Measurements from ENCODE around the gene RBM26.
"Not testable (repeated sequence)": the region's sequence is repeated elsewhere in the genome, so short reads cannot be mapped to it uniquely, and the experiment has no call there.

Gene RBM26

GRCh38 chr13:79386125-79386826 is 19.8 kb downstream of the RBM26 start:
- FAIRE-seq: no peak

DNA sequence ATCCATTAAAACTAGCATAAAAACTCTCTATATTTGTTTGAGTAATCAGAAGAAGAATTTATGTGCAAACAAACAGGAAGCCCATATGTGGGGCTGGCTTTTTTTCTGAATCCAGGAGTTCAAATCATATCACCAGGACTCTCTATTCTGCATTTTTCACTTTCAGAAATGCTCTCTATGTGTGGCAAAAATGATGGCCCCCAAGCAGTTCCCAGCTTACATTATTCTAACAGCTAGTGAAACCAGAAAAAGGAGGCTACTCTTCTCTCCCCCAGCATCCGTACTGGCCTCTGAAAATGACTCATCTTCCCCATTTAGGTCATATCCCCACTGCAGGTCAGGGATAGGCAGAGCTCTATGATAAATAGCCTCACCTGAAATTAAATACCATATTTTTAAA is 20.4 kb downstream of the RBM26 start:
- no peak for FAIRE-seq

DNA sequence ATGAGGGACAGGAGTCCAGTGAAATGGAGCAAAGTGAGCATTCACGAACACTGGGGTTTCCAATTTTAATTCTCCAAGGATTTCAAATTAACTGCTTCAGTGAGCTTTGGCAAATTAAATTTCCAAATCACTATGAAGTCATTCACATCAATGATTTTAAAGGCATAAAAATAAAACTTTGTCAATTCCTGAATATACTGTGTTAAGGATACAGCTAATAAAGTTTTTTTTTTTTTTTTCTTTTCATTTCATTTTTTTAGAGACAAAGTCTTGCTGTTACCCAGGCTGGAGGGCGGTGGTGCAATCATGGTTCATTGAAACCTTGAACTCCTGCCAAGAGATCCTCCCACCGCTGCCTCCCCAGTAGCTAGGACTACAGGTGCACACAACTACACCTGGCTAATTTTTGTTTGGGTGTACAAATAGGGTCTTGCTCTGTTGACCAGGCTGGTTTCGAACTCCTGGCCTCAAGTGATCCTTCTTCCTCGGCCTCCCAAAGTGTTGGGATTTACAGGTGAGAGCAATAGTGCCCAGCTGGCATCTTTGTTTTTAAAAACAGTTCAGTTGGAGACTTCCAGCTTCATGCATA is 21.9 kb downstream of the RBM26 start:
- no peak for FAIRE-seq

- FAIRE-seq: no peak
These were observed 23.3 kb downstream of the RBM26 start for GRCh38 chr13:79382545-79383275.

DNA sequence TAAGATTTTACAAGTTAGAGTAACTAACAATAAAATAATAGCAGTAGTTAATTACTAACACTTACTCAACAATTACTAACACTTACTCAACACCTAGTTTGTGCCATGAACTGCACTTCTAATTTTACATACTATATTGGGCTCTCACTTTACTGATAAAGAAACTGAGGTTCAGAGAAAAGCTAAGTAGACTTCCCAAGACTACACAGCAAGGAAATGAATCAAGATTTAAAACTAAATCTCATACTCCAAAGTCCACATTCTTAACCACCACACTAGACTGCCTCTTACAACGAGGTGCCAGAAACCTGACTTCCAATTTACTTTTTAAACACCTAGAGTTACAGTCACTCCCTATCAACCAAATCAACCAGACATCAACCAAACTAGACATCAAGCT is 25.1 kb downstream of the RBM26 start:
- FAIRE-seq: no peak

GRCh38 chr13:79379274-79379673 is 26.8 kb downstream of the RBM26 start:
- FAIRE-seq: no peak

GRCh38 chr13:79376843-79377242 is 29.2 kb downstream of the RBM26 start:
- no peak for FAIRE-seq

DNA sequence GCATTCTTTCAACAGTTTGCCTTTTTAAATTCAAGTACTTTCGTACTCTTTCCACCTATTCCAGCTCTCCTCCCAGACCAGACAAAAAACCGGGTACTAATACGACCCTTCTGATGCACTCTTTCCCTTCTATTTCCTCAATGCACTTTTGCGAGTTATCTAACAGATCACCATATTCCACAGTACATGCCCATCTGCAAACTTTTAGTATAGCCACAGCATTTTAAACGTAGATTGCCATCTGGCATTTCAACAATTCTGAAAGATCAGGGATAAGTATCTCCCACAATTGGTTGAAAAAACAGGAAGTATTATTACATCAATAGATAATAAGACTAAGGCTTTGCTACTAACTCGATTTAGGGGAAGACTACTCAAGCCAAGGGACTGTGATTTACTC is 31.5 kb downstream of the RBM26 start:
- no peak for FAIRE-seq

DNA sequence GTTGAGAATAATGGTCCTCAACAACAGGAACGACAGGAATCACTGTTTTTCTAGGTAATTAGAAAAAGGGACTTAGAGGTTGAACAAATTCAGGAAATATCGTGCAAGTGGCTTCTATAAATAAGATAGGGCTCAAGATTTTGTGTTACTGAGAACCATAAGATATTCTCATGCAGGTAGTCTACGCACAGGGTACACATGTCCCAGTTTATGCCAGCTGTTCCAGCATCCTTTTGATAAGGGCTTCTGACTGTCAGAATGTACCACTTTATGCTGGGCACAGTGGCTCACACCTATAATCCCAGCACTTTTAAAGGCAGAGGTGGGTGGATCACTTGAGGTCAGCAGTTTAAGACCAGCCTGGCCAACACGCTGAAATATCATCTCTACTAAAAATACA is 32.1 kb downstream of the RBM26 start:
- FAIRE-seq: no peak

GRCh38 chr13:79369226-79369625 is 36.8 kb downstream of the RBM26 start:
- no peak for FAIRE-seq

DNA sequence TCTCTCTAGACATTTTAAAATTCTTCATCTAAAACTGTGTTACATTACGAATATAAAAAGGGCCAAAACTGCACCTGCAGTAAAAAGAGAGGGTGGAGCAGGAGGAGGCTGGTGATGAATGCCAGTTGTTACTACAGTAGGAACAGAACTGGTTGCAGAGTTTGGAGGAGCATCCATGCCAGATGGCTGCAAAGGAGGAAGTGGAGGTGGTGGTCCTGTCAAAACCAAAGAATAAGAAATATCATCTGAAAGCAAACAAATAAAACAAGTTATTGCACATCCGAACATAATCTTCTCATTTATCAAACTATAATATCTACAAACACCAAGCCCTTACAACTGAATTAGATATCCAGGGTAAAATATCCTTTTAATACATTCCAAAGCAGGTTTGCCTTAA is 40.1 kb downstream of the RBM26 start:
- no peak for FAIRE-seq

DNA sequence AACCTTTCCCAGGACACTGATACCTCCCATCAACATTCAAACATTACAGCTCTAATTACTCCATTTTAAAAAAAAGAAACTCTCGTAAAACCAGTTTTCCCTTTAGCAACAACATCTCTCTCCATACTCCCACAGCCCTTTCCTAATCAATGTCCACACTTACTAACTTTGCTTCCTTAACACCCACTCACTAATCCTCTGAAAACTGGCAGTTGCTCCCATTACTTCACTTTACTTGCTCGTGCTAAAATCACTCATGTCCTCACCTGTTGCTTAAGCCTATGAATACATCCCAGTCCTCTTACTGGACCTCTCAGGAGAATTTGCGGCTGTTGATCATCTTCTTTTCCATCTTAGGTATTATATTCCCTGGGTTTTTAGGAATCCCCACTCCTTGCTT is 44.8 kb downstream of the RBM26 start:
- no peak for FAIRE-seq

DNA sequence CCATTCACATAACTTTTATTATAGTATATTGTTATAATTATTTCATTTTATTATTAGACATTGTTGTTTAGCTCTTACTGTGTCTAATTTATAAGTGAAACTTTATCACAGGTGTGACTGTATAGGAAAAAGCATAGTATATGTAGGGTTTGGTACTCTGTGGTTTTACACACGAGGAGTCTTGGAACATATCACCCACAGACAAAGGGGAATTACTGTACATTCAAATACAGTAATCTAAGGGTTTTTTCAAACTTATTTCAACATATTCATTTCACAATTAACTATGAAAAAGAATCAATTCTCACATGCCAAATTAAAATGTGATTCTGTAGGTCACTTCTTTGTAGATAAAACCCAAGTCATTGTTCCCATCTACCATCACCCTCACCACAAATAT is 46.0 kb downstream of the RBM26 start:
- FAIRE-seq: no peak

DNA sequence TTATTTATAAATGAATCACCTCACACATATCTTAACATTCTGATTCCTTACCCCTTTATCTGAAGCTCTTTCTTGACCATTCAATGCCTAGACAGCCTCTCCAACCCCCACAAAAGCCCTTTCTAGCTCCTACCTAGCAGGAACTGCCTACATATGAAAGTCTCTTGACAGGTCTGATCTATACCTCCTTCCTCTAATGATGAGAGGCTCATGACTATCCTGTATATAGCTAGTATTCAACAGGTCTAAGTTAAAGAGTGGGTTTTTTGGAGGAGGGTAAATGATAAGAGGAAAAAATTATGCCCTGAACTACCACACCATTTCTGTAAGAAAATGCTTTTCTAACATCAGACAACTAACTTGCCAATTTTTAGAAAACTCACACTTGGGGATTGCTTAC is 47.0 kb downstream of the RBM26 start:
- no peak for FAIRE-seq

GRCh38 chr13:79354285-79354684 is 51.8 kb downstream of the RBM26 start:
- no peak for FAIRE-seq

GRCh38 chr13:79353693-79354092 is 52.4 kb downstream of the RBM26 start:
- no peak for FAIRE-seq

GRCh38 chr13:79352107-79352506 is 53.9 kb downstream of the RBM26 start:
- no peak for FAIRE-seq

- FAIRE-seq: not testable (repeated sequence)
These were observed 56.4 kb downstream of the RBM26 start for GRCh38 chr13:79349608-79350007.

GRCh38 chr13:79349011-79349410 is 57.0 kb downstream of the RBM26 start:
- FAIRE-seq: no peak

DNA sequence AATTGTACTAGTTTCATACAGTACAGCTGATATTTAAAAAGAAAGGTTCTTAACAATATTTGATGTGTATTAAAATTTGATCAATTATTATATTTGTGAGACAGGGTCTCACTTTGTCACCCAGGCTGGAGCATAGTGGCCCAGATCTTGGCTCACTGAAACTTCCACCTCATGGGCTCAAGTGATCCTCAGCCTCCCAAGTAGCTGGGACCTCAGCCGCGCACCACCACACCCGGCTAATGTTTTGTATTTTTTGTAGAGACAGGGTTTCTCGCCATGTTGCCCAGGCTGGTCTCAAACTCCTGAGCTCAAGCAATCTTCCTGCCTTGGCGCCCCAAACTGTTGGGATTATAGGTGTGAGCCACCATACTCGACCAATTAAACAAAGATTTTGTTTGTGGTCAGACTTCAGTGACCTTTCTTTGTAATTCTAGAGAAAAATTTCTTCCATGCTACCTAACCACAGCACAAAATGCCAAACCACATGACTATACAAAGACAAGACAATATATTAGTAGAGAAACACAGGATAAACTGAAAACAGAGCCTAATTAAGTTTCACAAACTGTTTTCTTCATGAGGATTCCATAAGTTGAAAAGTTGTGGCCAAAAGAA is 59.6 kb downstream of the RBM26 start:
- no peak for FAIRE-seq

DNA sequence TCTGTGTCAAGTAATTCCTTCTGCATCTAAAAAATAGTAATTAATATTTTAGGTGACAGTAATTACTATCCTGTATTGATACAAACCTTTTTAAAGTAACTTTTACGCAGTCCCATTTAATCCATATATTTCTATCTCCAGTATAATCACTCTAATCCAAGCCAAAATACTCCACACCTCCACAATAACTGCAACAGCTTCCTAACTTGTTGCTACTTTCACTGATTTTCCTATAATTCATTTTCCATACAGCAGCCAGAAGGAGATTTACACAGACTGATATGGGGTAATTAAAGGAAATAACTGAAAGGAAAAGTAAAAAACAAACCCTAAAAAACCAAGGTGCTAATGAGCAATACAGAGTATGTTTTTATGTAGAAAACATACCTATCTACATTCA is 64.9 kb downstream of the RBM26 start:
- no peak for FAIRE-seq

DNA sequence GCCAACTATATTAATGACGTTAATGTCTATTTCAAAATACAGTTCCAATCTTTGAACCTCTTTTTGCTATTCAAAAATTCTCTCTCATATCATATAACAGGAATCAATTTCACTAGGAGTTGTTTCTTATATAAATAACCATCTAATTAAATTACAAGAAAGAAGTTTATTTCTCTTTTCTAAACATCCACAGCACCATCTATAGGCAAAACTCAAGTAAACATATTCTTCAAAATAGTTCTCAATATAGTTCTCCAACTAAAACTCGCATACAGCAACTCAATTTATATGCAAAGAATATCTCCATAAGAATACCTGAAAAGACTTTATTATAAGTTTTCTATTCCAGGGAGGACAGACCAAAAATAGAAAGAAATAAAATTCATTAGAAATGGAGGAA is 65.6 kb downstream of the RBM26 start:
- no peak for FAIRE-seq

- no peak for FAIRE-seq
These were observed 67.7 kb downstream of the RBM26 start for GRCh38 chr13:79338343-79338742.

GRCh38 chr13:79336966-79337365 is 69.1 kb downstream of the RBM26 start:
- no peak for FAIRE-seq
